ENCODE results near the gene ABO.
"Not testable (repeated sequence)": the region's sequence is repeated elsewhere in the genome, so short reads cannot be mapped to it uniquely, and the experiment has no call there.

ABO gene

DNA sequence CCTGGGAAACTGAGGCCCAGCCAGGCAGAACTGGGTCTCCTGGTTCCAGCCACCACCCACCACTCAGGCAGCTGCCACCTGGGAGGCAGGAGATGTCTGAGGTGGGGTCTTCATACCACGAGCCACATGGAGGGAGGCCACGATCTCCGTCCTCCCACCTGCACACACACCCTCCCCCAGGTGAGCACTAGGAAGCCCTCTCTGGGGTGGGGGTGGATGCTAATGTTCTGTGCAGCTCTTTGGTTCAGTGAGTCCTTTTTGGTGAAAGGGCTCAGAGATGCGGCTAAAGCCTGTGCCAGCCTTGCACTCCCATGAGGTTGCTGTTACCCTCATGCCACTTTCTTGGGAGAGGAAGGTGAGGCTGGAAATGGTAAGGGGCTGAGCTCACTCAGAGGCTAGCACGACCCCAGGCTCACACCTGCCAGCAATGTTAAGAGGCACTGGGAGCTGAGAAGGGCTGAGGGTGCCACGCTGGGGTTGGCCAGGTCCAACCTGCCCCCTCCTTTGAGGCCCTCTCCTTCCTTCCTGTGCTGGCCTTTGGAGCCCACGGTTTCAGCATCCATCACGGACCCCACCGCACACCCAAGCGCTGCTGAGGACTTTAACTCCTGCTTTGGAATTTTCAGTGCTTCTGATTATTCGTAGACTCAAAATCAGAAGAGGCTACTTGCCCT is 39.3 kb downstream of the ABO start:
- TF ChIP-seq CTCF (IDR thresholded peaks at IDR 0.05; ENCODE audit: control insufficient read depth, insufficient read depth, low read depth, low read length, missing control alignments), result no peak
- no peak overlapping the region for H3K4me3 ChIP-seq (ENCODE audit: control insufficient read depth, low read depth, low read length)
- DNase-seq (ENCODE audit: low read depth), result no peak

- no peak overlapping the region for H3K4me3 ChIP-seq (ENCODE audit: control insufficient read depth, low read depth, low read length)
- DNase-seq (ENCODE audit: low read depth), result no peak
- TF ChIP-seq CTCF (IDR thresholded peaks at IDR 0.05; ENCODE audit: control insufficient read depth, insufficient read depth, low read depth, low read length, missing control alignments), result no peak
These were observed 40.3 kb downstream of the ABO start for GRCh38 chr9:133234577-133235322.

GRCh38 chr9:133233681-133234432 is 41.1 kb downstream of the ABO start:
- DNase-seq (ENCODE audit: low read depth), result no peak
- H3K4me3 ChIP-seq (ENCODE audit: control insufficient read depth, low read depth, low read length), result no peak overlapping the region
- TF ChIP-seq CTCF (IDR thresholded peaks at IDR 0.05; ENCODE audit: control insufficient read depth, insufficient read depth, low read depth, low read length, missing control alignments), result no peak

DNA sequence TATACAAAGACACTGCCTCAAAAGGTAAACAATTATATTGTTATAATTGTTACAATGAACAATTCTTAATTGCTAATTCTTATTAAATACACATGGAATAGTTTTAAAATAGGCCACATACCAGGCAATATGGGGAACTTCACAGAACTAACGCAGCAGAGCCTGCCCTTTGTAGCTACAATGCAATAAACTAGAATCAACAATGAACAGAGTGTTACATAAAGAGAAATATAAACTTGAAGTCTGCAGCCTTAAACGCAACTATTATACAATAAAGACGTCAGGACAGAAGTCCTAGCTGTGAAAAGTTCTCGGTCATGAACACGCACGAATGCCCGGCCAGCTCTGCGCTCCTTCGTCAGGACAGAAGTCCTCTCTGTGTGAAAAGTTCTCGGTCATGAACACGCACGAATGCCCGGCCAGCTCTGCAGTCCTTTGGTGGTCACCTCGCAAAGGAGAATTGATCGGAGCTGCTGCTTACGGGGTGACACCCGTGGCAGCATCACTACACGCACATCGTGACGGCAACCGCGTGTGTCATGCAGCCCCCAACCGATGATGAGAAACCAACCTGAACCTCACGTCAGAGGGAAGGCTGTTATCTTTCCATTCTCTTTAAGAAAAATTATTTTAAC is 43.0 kb downstream of the ABO start:
- DNase-seq (ENCODE audit: low read depth); H3K4me3 ChIP-seq (ENCODE audit: control insufficient read depth, low read depth, low read length): not testable (repeated sequence)

GRCh38 chr9:133230514-133230913 is 44.5 kb downstream of the ABO start:
- not testable (repeated sequence) for H3K4me3 ChIP-seq (ENCODE audit: control insufficient read depth, low read depth, low read length); DNase-seq (ENCODE audit: low read depth)

- no peak for DNase-seq (ENCODE audit: low read depth)
- H3K4me3 ChIP-seq (ENCODE audit: control insufficient read depth, low read depth, low read length), result no peak overlapping the region
- TF ChIP-seq CTCF (IDR thresholded peaks at IDR 0.05; ENCODE audit: control insufficient read depth, insufficient read depth, low read depth, low read length, missing control alignments), result no peak
These were observed 44.9 kb downstream of the ABO start for GRCh38 chr9:133230093-133230492.

- DNase-seq (ENCODE audit: low read depth); H3K4me3 ChIP-seq (ENCODE audit: control insufficient read depth, low read depth, low read length): not testable (repeated sequence)
These were observed 46.4 kb downstream of the ABO start for GRCh38 chr9:133228474-133229193.

GRCh38 chr9:133227996-133228395 is 47.0 kb downstream of the ABO start:
- not testable (repeated sequence) for H3K4me3 ChIP-seq (ENCODE audit: control insufficient read depth, low read depth, low read length); DNase-seq (ENCODE audit: low read depth)

Data from AG09309 (cell line).